ENCODE results near the gene HMCES.
A peak's percentile ranks its signal among the peaks of the same experiment; 100 is the strongest.
"Not testable (repeated sequence)": the region's sequence is repeated elsewhere in the genome, so short reads cannot be mapped to it uniquely, and the experiment has no call there.

The HMCES gene

DNA sequence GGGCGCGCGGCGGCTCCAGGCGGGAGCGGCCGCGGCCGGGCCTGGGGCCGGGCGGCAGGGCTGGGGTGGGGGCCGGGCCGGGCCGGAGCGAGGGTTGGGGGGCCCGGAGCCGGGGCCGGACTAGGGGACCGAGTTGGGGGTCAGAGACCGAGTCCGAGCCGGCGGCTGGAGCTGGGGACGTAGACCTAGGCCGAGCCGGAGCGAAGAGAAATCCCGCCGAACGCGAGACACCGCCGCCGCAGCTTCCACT lies 37.3 kb downstream of the HMCES start:
- DNase-seq (ENCODE audit: low read depth, low spot score) = no peak
- H3K4me3 ChIP-seq (ENCODE audit: low read length) = peak overlapping the region; percentile 90

DNA sequence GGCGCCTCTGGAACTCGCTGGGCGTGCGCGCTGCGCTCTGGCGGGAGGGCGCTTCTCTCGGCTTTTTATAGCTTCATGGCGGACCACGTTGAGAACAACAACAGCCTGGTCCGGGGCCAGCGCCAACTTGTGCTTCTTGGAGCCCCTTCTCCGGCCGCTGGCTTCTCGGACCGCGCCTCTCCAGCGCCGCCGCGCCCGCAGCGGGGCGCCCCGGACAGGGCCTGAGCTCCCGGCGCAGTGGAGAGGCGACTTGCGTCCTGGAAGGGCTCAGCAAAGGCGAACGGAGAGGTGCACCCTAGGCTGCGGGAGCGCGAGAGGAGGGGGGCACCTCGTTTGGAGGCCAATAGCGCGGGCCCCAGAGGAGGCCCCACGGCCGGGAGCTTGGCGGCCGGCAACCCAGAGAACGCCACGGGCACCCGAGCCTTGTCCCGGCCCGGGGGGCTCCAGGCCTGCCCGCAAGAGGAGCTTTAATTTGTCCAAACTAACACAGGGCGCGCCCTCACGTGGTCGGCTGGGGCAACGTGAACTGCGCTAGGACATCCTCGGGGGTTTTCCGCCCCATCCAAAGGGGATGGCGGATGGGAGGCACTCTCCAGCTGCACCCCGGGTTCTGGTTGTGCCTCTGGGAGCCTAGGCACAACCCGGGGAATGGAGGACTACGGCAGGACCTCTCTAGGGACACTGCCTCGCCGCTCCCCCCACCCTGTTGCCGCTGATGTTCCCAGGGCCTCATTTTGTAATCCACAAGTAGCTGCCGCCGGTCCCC lies 37.8 kb downstream of the HMCES start:
- peak; percentile 71 for DNase-seq (ENCODE audit: low read depth, low spot score)
- H3K4me3 ChIP-seq (ENCODE audit: low read length) = peak overlapping the region; percentile 90

- DNase-seq (ENCODE audit: low read depth, low spot score) = no peak
- peak overlapping the region; percentile 90 for H3K4me3 ChIP-seq (ENCODE audit: low read length)
Measured at GRCh38 chr3:129317014-129317771, 38.5 kb downstream of the HMCES start.

- no peak overlapping the region for H3K4me3 ChIP-seq (ENCODE audit: low read length)
Measured at GRCh38 chr3:129317848-129318247, 39.2 kb downstream of the HMCES start.

GRCh38 chr3:129318921-129319320 lies 40.3 kb downstream of the HMCES start:
- H3K4me3 ChIP-seq (ENCODE audit: low read length) = no peak overlapping the region
- no peak for DNase-seq (ENCODE audit: low read depth, low spot score)

More at GRCh38 chr3:129317848-129318247, 39.2 kb downstream of the HMCES start:
- no peak for DNase-seq (ENCODE audit: low read depth, low spot score)

GRCh38 chr3:129320261-129320660 lies 41.6 kb downstream of the HMCES start:
- H3K4me3 ChIP-seq (ENCODE audit: low read length) = no peak overlapping the region
- no peak for DNase-seq (ENCODE audit: low read depth, low spot score)

GRCh38 chr3:129320825-129321487 lies 42.3 kb downstream of the HMCES start:
- no peak overlapping the region for H3K4me3 ChIP-seq (ENCODE audit: low read length)
- DNase-seq (ENCODE audit: low read depth, low spot score) = no peak

DNA sequence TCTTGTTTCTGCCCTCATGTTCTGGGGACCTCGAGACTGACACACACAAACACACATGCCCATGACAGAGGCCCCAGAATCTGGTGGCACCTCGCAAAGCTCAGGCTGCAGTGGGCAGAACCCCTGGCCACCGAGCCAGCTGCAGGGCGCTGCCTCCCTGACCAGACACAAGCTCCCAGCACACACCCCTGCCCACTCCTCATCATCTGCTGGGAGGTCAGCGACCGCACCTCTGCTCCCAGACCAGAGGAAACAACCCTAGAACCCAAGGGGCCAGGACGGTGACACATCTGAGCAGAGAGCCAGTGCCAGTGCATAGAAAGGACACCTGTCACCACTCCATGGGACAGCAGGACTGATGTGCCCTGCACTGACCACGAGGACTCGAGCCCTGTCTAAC lies 43.2 kb downstream of the HMCES start:
- DNase-seq (ENCODE audit: low read depth, low spot score) = no peak
- no peak overlapping the region for H3K4me3 ChIP-seq (ENCODE audit: low read length)

DNA sequence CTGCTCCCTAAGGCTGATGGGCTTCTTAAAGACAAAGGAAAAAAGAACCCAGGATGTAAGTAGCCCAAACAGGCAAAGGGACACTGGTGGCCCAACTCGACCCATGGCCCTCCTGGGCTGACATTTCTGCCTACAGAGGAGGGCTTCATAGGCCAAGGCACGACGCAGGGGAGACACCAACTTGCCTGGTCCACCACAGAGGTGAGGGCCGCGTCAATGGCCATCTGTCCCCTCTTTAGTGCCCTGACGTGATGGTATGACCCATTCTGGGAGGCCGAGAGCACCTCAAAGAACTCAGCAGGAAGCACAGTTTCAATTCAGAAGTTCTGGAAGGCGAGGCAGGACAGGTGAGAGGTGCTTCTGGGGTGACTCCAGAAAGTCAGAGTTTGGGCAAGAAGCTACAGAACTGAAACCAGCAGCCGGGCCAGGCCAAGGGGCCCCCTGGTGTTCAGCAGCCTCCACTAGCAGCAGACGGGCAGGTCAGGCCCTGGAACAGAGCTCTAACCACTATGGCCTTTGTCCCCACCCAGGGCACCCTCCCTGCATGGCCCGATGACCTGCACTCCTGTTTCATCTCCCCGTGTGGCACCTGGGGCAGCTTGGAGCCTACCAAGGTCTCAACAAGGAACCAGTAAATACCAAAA lies 45.1 kb downstream of the HMCES start:
- no peak for DNase-seq (ENCODE audit: low read depth, low spot score)

DNA sequence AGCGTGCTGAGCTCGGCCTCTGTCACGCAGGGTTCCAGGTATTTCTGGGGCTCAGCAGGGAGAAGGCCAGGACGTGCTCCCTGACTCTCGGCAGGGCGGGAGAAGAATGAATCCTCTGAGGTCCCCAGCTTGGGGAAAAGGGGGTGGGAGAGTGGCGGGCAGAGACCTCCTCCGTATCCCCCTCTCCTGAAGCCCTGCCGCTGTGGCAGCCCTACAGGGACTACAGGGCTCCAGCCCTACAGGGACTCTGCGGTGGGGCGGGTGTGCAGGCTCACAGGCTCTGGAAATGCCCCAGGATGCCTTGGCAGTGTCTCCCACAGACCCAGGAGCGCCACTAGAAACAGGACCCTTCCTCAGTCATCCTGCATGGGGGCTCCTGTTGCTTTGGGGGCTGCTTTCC lies 46.2 kb downstream of the HMCES start:
- DNase-seq (ENCODE audit: low read depth, low spot score) = no peak
- H3K4me3 ChIP-seq (ENCODE audit: low read length) = no peak overlapping the region

More for the DNA sequence above, 45.1 kb downstream of the HMCES start:
- no peak overlapping the region for H3K4me3 ChIP-seq (ENCODE audit: low read length)

DNA sequence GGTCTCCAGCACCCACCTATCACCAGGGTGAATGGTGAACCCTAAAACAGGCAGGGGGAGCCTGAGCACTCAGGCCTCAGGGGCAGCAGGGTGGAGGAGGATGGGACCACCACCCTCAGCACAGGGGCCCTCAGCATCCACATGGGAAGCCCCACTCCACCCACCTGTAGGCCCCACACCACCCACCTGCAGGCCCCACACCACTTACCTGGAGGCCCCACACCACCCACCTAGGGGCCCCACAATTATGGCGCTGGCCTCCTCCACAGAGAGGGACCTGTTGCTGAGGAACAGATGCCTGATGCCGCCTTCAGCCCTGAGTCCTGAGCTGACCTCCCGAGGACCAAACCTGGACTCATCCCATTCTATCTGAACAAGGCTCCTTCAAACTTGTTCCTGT lies 46.7 kb downstream of the HMCES start:
- no peak for DNase-seq (ENCODE audit: low read depth, low spot score)
- H3K4me3 ChIP-seq (ENCODE audit: low read length) = no peak overlapping the region

DNA sequence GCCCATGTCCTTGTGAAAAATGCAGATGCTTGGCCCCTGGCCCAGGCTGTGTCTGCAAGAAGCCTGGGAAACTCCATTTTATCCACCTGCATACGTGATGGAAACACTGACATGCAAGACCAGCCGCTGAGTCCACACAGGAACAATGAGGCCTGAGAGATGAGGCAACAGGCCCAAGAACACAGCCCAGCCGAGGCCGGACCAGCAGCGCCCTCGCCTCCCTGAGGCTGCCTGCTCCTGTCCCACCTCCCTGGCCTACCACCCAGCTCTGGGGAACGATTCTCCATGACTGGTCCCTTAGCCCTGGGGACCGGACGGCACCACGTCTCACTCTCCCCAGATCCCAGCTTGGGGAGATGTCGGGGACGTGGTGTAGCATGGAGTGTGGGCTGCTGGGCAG lies 47.5 kb downstream of the HMCES start:
- H3K4me3 ChIP-seq (ENCODE audit: low read length) = no peak overlapping the region
- no peak for DNase-seq (ENCODE audit: low read depth, low spot score)

GRCh38 chr3:129326595-129326994 lies 47.9 kb downstream of the HMCES start:
- no peak for DNase-seq (ENCODE audit: low read depth, low spot score)
- H3K4me3 ChIP-seq (ENCODE audit: low read length) = no peak overlapping the region

- no peak for DNase-seq (ENCODE audit: low read depth, low spot score)
- H3K4me3 ChIP-seq (ENCODE audit: low read length) = no peak overlapping the region
Measured at GRCh38 chr3:129327510-129327909, 48.8 kb downstream of the HMCES start.

DNA sequence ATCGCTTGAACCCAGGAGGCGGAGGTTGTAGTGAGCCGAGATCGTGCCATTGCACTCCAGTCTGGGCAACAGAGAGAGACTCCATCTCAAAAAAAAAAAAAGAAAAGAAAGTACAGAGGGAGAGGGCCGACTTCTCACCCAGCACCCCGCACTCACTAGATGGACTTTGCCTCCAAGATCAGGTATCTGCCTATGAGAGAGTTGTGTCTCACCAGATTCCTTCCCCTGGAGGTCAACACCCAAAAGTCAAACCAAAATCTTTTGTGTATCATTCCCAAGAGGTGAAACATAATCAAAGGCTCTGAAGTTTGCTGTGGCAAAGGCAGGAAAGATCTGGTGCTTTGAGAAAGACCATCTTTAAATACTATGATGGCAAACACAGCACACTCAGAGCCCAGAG lies 51.2 kb downstream of the HMCES start:
- no peak overlapping the region for H3K4me3 ChIP-seq (ENCODE audit: low read length)
- DNase-seq (ENCODE audit: low read depth, low spot score) = no peak

GRCh38 chr3:129330409-129330808 lies 51.7 kb downstream of the HMCES start:
- no peak overlapping the region for H3K4me3 ChIP-seq (ENCODE audit: low read length)
- no peak for DNase-seq (ENCODE audit: low read depth, low spot score)

- no peak overlapping the region for H3K4me3 ChIP-seq (ENCODE audit: low read length)
- DNase-seq (ENCODE audit: low read depth, low spot score) = no peak
Measured at GRCh38 chr3:129333891-129334290, 55.2 kb downstream of the HMCES start.

DNA sequence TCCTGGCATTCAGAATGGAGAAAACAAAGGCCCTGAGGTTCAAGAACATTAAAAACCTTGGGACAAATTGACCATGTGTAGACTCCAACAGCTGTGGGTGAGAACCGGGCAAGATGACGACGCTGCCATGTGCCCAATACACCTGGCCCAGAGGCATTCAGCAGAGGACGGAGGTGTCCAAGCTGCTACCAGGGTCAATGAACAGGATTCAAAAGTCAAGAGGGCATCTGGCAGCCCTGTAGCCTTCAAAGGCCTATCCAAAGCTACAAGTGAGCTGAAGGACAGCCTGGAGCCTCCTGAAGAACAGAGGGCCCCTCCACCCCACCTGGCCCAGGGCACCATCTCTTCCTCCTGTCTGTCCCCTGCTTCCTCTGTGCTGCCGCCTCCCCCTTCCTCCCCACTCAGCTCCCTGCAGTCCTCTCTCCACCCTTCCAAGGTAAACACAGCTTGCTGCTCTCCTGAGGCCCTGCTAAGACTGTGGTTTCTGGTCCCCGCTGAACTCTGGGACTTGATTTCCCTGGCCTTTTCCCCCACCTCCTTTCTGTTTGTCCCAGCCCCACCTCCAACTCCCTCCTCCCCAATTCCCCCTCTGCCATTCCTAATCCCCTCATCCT lies 57.5 kb downstream of the HMCES start:
- H3K4me3 ChIP-seq (ENCODE audit: low read length) = no peak overlapping the region
- no peak for DNase-seq (ENCODE audit: low read depth, low spot score)

GRCh38 chr3:129337719-129338118 lies 59.0 kb downstream of the HMCES start:
- not testable (repeated sequence) for H3K4me3 ChIP-seq (ENCODE audit: low read length); DNase-seq (ENCODE audit: low read depth, low spot score)

Measured in Jurkat, Clone E6-1 (cell line).